Adrenal gland (tissue), 12 donors: ENCODE results near the gene PHF2. TPM values are rescaled to one million over a fixed set of nuclear protein-coding genes. Genes with fewer than 3 reads are reported as not detected.

Experiments
- DNase-seq, 7 donors: peaks; one replicate each; pipeline ENCODE4 v3.0.0-alpha.2; 2019 to 2020
- H3K27ac ChIP-seq, 5 donors: fragments of 200-600 bp; sonication (generic) in 4 of 5; 1 replicate in 3 of 5; 2 replicates in 2 of 5; pipeline versions ENCODE4 v1.5.1 to v1.8.0; 2016 to 2020; ENCODE audit warnings: mild to moderate bottlenecking in 1 of 5
- H3K27me3 ChIP-seq: fragments of 200-600 bp; 2 replicates; pipeline ENCODE4 v1.8.0; 2021
- H3K36me3 ChIP-seq, 2 donors: fragments of 200-600 bp; replicated peaks in 1 of 2; 1 replicate in 1 of 2; 2 replicates in 1 of 2; pipeline versions ENCODE4 v1.5.1 to v1.8.0; 2018 to 2022
- H3K4me1 ChIP-seq, 2 donors: fragments of 200-600 bp; replicated peaks in 1 of 2; 1 replicate in 1 of 2; 2 replicates in 1 of 2; pipeline versions ENCODE4 v1.5.1 to v1.8.0; 2018 to 2021
- H3K4me3 ChIP-seq, 4 donors: fragments of 200-600 bp; sonication (generic) in 3 of 4; one replicate each; pipeline ENCODE4 v1.5.1; 2016 to 2018
- H3K9me3 ChIP-seq, 3 donors: fragments of 200-600 bp; sonication (generic) in 1 of 3; replicated peaks in 1 of 3; 1 replicate in 2 of 3; 2 replicates in 1 of 3; pipeline versions ENCODE4 v1.5.1 to v1.8.0; 2016 to 2021
- POLR2A ChIP-seq, 2 donors: fragments of 450-650 bp; IDR thresholded peaks; one replicate each; pipeline ENCODE4 v1.6.1; 2017; ENCODE audit warnings: antibody characterized with exemption in 2 of 2, mild to moderate bottlenecking in 2 of 2, moderate library complexity in 1 of 2
- WGBS, 4 donors: extraction: QIAGEN DNeasy Blood & Tissue Kit in 2 of 4; methylation state at CpG; one replicate each; pipeline versions ENCODE4 v1.1.5 to v1.1.7; 2013 to 2017; 5-methylcytosine and 5-hydroxymethylcytosine counted together
- intact Hi-C, 2 donors: fragments of 100-400 bp; cut with DNase I; formaldehyde crosslinking; loops; one replicate each; pipeline versions ENCODE4 v1.14.1 to v1.15.0; 2022 to 2023
- polyA plus RNA-seq, 3 donors: library from polyadenylated mRNA; stranded (reverse); fragments of 200-250 nt in 2 of 3; fragments of 350-450 nt in 1 of 3; fragmentation: Illumina TruSeq in 1 of 3; extraction: RNeasy Lipid Tissue Mini Kit (QIAGEN cat#74804) in 1 of 3; gene quantifications; one replicate each; pipeline ENCODE4 v1.2.3, GENCODE V29; 2013 to 2014
- total RNA-seq, 9 donors: library from RNA; depleted of rRNA in 4 of 9; stranded (reverse); fragments of >200 nt in 4 of 9; fragments of 120-200 nt in 1 of 9; fragmentation: NEBNext Ultra II Directional in 1 of 9; extraction: Animal tissue kit (Norgen Biotek cat#: 25700) in 1 of 9; gene quantifications; one replicate each; pipeline versions ENCODE4 v1.1.0 to v1.2.4, GENCODE V29; 2013 to 2023
- TF ChIP-seq, protein P1 (sequence below), 6 experiments: fragments of 450-650 bp in 4 of 6; fragments of 200-600 bp in 2 of 6; sonication (generic) in 1 of 6; IDR thresholded peaks; 1 replicate in 5 of 6; 2 replicates in 1 of 6; pipeline versions ENCODE4 v1.5.1 to v1.8.0; 2016 to 2021; ENCODE audit warnings: antibody characterized with exemption in 6 of 6, mild to moderate bottlenecking in 2 of 6, moderate library complexity in 1 of 6
- donor health status: healthy with polysubstance abuse.
- donor health status: Bipolar disorder and iron deficiency.
- donor health status: DM: yes; HTN: yes; CAD: no.
- donor health status: DM: no; HTN: no; CAD: no.
- donor health status: DM: no; HTN: no; CAD: no.
- donor health status: DM: yes; HTN: yes; CAD: no.

Gene PHF2
- total and polyA plus RNA-seq, 12 donors: 11.0 to 37.6 (median 22.0) TPM

DNA sequence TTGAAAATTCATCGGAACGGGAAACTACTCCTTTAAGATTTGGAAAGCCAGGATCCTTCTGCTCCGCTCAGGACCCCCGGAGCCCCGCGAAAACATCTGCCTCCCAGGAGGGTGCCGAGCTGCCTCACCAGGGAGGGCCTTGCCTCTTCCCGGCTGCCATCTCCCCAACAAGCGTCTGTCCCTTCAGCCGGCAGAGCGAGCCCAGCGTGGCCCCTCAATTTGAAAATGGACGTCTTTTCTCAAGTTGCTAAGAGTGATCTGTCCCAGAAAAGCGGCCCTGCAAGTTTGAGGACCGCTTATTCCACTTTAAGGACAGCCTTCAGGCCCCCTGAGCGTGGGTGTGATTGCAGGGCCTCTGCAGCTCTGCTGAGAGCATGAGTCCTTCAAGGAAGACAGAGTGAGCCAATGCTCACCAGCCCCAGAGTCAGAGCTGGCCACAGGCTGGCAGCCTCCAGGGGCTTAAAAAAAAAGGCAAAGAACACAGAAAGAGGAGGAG is 101.3 kb downstream of the PHF2 start:
- H3K27me3 ChIP-seq: no peaks in the 10 kb centered on the region
- intact Hi-C loops: no loop called here
- no peaks in the 10 kb centered on the region for H3K4me1 ChIP-seq
- WGBS, 4 donors: 97 to 99% (median 98%) methylated on average over 15 to 16 of the region's 16 CpGs
- no peak overlapping the region for H3K4me3 ChIP-seq
- TF ChIP-seq POLR2A (IDR thresholded peaks at IDR 0.05): no peak
- TF ChIP-seq, protein P1, sequence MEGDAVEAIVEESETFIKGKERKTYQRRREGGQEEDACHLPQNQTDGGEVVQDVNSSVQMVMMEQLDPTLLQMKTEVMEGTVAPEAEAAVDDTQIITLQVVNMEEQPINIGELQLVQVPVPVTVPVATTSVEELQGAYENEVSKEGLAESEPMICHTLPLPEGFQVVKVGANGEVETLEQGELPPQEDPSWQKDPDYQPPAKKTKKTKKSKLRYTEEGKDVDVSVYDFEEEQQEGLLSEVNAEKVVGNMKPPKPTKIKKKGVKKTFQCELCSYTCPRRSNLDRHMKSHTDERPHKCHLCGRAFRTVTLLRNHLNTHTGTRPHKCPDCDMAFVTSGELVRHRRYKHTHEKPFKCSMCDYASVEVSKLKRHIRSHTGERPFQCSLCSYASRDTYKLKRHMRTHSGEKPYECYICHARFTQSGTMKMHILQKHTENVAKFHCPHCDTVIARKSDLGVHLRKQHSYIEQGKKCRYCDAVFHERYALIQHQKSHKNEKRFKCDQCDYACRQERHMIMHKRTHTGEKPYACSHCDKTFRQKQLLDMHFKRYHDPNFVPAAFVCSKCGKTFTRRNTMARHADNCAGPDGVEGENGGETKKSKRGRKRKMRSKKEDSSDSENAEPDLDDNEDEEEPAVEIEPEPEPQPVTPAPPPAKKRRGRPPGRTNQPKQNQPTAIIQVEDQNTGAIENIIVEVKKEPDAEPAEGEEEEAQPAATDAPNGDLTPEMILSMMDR (IDR thresholded peaks at IDR 0.05): no peak
- peak in 5 of 7 donors; percentile 3 to 31 (median 11) for DNase-seq
- no peaks in the 10 kb centered on the region for H3K9me3 ChIP-seq
- H3K27ac ChIP-seq: no peak overlapping the region
- H3K36me3 ChIP-seq: peaks cover 0 to 46% of the 10 kb centered on the region in 2 donors

DNA sequence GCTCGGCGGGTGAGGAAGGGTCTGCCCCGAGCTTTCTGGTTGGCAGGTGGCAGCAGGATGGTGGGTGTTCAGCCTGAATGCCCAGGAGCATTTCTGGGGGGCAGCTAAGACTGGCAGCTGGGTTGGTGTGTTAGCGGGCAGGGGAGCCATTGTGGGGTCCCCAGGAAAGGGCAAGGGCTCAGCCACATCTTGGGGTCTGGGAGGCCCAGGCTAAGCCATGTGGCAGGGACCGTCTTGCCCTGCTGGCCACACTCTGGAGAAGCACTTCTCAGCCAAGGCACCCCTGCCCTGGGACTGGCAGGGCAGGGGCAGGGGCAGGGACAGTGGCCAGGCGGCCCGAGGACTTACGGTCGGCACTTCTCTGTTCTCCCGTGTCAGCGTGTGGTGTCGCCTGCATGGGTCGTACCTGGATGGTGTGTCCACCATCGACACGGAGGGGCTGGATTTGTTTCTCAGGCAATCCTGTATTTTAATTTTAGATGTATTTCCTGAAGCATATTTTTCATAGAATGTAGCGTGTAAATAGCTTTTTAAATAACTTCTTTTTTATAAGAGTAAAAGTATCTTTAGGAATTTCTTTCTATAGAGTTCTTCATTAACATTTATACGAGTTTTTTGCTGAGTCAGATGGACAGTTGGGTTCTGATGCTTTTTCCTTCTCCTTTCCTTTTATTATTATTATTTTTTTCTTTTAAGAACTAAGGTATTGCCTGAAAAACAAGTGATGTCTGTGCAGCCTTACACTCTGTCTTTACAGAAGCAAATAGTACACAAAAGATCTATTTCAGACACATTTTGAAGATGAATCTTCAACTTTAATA is 102.0 kb downstream of the PHF2 start:
- intact Hi-C loops: no loop called here
- H3K27ac ChIP-seq: no peak overlapping the region
- H3K9me3 ChIP-seq: no peaks in the 10 kb centered on the region
- TF ChIP-seq, protein P1 (IDR thresholded peaks at IDR 0.05): no peak
- no peak for TF ChIP-seq POLR2A (IDR thresholded peaks at IDR 0.05)
- H3K36me3 ChIP-seq: peaks cover 0 to 42% of the 10 kb centered on the region in 2 donors
- no peaks in the 10 kb centered on the region for H3K27me3 ChIP-seq
- peak in 6 of 7 donors; percentile 6 to 36 (median 12) for DNase-seq
- H3K4me3 ChIP-seq: no peak overlapping the region
- no peaks in the 10 kb centered on the region for H3K4me1 ChIP-seq
- WGBS, 4 donors: 89 to 93% (median 90%) methylated on average over 13 to 17 of the region's 17 CpGs

DNA sequence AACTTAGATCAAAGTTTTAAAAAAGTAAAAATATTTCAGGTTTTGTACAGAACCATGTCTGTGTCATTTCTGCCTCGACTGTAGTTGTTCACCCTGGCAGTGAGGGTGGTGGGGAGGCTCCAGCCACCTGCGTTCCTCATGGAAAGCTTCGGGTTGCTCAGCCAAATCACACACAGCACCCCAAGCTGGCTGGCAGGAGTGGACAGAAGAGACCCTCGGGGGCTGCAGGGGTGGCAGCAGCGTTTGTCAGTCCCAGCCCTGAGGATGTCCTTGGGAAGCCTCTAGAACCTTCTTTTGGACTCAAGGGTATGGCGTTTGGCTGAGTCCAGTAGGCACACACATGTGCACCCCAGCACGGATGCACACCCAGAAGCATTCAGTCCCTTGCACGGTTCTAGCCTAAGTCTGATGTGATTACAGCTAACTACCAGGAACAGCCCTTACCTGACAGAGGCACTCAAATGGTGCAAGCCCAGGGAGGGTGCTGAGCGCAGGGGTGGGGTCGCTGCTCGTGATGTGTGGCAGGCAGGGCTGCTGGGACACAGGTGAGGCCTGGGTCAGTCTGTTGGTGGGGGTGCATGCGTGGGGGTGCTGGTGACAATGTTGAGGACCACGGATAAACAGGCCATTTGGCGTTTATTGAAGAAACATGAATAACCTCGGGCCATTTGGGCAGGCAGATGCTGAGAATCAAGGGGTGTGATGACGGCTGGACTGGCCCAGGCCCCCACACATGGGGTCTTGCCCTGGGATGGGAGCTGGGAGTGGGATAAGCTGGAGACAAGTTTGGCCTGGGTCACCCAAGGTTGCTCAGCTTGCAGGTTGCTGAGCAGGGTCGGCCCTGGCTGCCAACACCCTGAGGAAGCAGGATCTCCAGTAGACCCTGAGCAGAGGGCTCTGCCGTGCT is 103.4 kb downstream of the PHF2 start:
- no peaks in the 10 kb centered on the region for H3K9me3 ChIP-seq
- peak in 6 of 7 donors; percentile 5 to 48 (median 10) for DNase-seq
- H3K4me1 ChIP-seq: no peaks in the 10 kb centered on the region
- WGBS, 4 donors: 78 to 87% (median 79%) methylated on average over 10 to 18 of the region's 18 CpGs
- no peaks in the 10 kb centered on the region for H3K27me3 ChIP-seq
- H3K36me3 ChIP-seq: peaks cover 0 to 29% of the 10 kb centered on the region in 2 donors
- H3K4me3 ChIP-seq: no peak overlapping the region
- intact Hi-C loops: loop anchor here (5.0 to 10.0 kb wide), 2 partner anchors 283 to 535 kb away; no protein-coding TSS in a partner anchor
- no peak overlapping the region for H3K27ac ChIP-seq
- TF ChIP-seq POLR2A (IDR thresholded peaks at IDR 0.05): no peak
- TF ChIP-seq, protein P1 (IDR thresholded peaks at IDR 0.05): no peak
